OCI-LY7 (cell line): ENCODE results near the gene IGFL4.

Source experiments
- EZH2phosphoT487 ChIP-seq: fragments of 200-600 bp; sonication (generic); IDR thresholded peaks from 2 replicates; pipeline ENCODE4 v1.6.1; 2018; ENCODE audit warnings: low read depth, borderline replicate concordance, mild to moderate bottlenecking, mixed run types, antibody characterized with exemption, low read length, moderate library complexity, mixed read lengths
- TF ChIP-seq, protein P1 (sequence below): fragments of 200-600 bp; sonication (generic); conservative IDR thresholded peaks from 2 replicates; pipeline ENCODE4 v1.5.1; 2014; ENCODE audit warnings: mild to moderate bottlenecking, antibody characterized with exemption, low read length, moderate library complexity, mixed read lengths

DNA sequence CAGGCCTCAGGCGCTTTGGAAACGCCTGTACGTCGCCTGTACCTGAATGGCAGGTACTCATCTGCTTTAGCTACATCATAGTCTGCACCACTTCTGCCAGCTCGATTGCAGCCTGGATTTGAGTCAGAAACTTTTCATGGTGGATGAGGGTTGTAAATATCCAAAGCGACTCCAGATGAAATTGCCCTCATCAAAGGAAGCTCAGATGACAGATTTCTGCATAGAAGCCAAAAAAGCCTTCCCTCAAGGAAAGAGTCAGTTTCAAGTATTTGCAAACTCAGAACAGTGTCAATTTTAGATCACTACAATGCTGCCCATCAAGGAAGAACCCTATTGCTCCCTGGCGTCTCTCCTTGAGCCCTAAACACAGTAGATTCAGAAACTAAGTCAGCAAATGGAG, 38.8 kb upstream of the IGFL4 start:
- TF ChIP-seq, protein P1, sequence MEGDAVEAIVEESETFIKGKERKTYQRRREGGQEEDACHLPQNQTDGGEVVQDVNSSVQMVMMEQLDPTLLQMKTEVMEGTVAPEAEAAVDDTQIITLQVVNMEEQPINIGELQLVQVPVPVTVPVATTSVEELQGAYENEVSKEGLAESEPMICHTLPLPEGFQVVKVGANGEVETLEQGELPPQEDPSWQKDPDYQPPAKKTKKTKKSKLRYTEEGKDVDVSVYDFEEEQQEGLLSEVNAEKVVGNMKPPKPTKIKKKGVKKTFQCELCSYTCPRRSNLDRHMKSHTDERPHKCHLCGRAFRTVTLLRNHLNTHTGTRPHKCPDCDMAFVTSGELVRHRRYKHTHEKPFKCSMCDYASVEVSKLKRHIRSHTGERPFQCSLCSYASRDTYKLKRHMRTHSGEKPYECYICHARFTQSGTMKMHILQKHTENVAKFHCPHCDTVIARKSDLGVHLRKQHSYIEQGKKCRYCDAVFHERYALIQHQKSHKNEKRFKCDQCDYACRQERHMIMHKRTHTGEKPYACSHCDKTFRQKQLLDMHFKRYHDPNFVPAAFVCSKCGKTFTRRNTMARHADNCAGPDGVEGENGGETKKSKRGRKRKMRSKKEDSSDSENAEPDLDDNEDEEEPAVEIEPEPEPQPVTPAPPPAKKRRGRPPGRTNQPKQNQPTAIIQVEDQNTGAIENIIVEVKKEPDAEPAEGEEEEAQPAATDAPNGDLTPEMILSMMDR, result no peak
- no peak for TF ChIP-seq EZH2phosphoT487
